Fibroblast of pulmonary artery (primary cell): ENCODE results near the gene ARAP1.
A peak's percentile ranks its signal among the peaks of the same experiment; 100 is the strongest.
"Not testable (repeated sequence)": the region's sequence is repeated elsewhere in the genome, so short reads cannot be mapped to it uniquely, and the experiment has no call there.

Experiments used
- DNase-seq: peaks from one replicate; pipeline ENCODE4 v3.0.0-alpha.2; 2010; ENCODE audit warnings: low read depth
- H3K4me3 ChIP-seq: replicated peaks from 2 replicates; pipeline ENCODE4 v1.5.1; 2011; ENCODE audit warnings: low read depth, mild to moderate bottlenecking, control low read depth, low read length, moderate library complexity
- TF ChIP-seq, protein P1 (sequence below): IDR thresholded peaks from 2 replicates; pipeline ENCODE4 v1.5.1; 2011; ENCODE audit warnings: mild to moderate bottlenecking, control low read depth, low read length, inconsistent platforms; ENCODE audit errors: missing control alignments

The ARAP1 gene

GRCh38 chr11:72752088-72752914 lies at the start of gene ARAP1:
Gene ARAP1, minus strand, starts transcription at chr11:72752408. Its CDS starts 25,280 bp downstream, at chr11:72727128.
- TF ChIP-seq, protein P1, sequence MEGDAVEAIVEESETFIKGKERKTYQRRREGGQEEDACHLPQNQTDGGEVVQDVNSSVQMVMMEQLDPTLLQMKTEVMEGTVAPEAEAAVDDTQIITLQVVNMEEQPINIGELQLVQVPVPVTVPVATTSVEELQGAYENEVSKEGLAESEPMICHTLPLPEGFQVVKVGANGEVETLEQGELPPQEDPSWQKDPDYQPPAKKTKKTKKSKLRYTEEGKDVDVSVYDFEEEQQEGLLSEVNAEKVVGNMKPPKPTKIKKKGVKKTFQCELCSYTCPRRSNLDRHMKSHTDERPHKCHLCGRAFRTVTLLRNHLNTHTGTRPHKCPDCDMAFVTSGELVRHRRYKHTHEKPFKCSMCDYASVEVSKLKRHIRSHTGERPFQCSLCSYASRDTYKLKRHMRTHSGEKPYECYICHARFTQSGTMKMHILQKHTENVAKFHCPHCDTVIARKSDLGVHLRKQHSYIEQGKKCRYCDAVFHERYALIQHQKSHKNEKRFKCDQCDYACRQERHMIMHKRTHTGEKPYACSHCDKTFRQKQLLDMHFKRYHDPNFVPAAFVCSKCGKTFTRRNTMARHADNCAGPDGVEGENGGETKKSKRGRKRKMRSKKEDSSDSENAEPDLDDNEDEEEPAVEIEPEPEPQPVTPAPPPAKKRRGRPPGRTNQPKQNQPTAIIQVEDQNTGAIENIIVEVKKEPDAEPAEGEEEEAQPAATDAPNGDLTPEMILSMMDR, result no peak
- DNase-seq, result peak; percentile 67
- peak within 1 kb of the TSS; percentile 80 for H3K4me3 ChIP-seq

GRCh38 chr11:72799441-72799840 lies 47.2 kb upstream of the ARAP1 start:
- DNase-seq, result no peak
- TF ChIP-seq, protein P1, result no peak
- H3K4me3 ChIP-seq, result no peak overlapping the region

DNA sequence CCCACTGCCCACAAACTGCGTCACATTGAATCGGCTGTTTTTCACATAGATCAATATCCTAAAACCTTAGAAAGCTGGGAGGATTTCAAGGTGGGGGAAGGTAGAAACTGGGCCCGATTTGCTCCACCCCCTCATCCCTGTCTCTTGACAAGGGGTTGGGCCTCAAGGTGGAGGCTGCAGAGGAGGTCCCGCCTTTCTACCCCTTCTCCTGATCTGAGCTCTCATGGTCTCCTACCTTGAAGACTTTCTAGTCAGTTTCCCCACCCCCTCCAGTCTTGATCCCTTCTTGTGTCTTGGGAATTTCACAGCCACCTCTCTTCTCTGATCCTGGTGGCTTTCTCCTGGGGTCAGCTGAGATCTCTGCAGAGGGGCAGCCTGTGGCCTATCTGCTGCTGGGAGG lies 46.2 kb upstream of the ARAP1 start:
- no peak for DNase-seq
- H3K4me3 ChIP-seq, result no peak overlapping the region
- TF ChIP-seq, protein P1, result no peak

GRCh38 chr11:72793425-72794367 lies 41.5 kb upstream of the ARAP1 start, which contains the start of gene STARD10:
Gene STARD10, minus strand, starts transcription at chr11:72794047. Its CDS starts 12,866 bp downstream, at chr11:72781181.
- TF ChIP-seq, protein P1, result peak; percentile 90
- H3K4me3 ChIP-seq, result peak within 1 kb of the TSS; percentile 84
- DNase-seq, result peak; percentile 96

GRCh38 chr11:72793076-72793424 lies 40.8 kb upstream of the ARAP1 start:
- DNase-seq, result no peak
- TF ChIP-seq, protein P1, result no peak
- no peak overlapping the region for H3K4me3 ChIP-seq

- TF ChIP-seq, protein P1, result no peak
- no peak for DNase-seq
- H3K4me3 ChIP-seq, result no peak overlapping the region
These were observed 40.3 kb upstream of the ARAP1 start for GRCh38 chr11:72792437-72793021.

DNA sequence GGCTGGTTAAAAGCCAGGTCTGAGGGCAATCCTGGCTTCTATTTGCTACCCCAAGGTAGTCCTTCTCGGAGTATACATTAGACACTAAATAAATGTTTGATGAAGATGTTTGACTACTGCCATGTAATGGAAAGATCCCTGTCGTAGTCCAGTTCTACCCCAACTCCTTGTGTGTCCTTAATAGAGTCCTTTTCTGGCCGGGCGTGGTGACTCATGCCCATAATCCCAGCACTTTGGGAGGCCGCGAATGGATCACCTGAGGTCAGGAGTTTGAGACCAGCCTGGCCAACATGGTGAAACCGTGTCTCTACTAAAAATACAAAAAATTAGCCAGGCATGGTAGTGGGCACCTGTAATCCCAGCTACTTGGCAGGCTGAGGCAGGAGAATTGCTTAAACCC lies 39.0 kb upstream of the ARAP1 start:
- not testable (repeated sequence) for DNase-seq, H3K4me3 ChIP-seq
